Neural cell (in vitro differentiated cells): ENCODE data around the gene RAP1B. TPM values are rescaled to one million over a fixed set of nuclear protein-coding genes. Genes with fewer than 3 reads are reported as not detected.

Source experiments
- H2AFZ ChIP-seq: fragments of 200-600, 300-800 bp; sonication (generic), shearing (Covaris generic); 2 replicates; pipeline ENCODE4 v1.6.0; 2014; ENCODE audit warnings: low read depth, mild to moderate bottlenecking, antibody characterized with exemption, low read length, moderate library complexity
- H3F3A ChIP-seq: fragments of 200-600 bp; shearing (Covaris generic); 2 replicates; pipeline ENCODE4 v1.6.1; 2016; ENCODE audit warnings: mild to moderate bottlenecking, moderate library complexity, mixed read lengths, antibody characterized with exemption, low read length; ENCODE audit not compliant: insufficient read depth, poor library complexity, severe bottlenecking
- H3K27ac ChIP-seq: fragments of 200-600, 300-800 bp; sonication (generic), shearing (Covaris generic); 2 replicates; pipeline ENCODE4 v1.5.1; 2014; ENCODE audit warnings: mild to moderate bottlenecking, low read length, moderate library complexity
- H3K27me3 ChIP-seq: fragments of 300-800, 200-600 bp; sonication (generic), shearing (Covaris generic); 2 replicates; pipeline ENCODE4 v1.6.0; 2014; ENCODE audit warnings: mild to moderate bottlenecking, low read depth, low read length, moderate library complexity; ENCODE audit not compliant: insufficient read depth
- H3K36me3 ChIP-seq: fragments of 300-800, 200-600 bp; sonication (generic), shearing (Covaris generic); 2 replicates; pipeline ENCODE4 v1.5.1; 2014; ENCODE audit warnings: mild to moderate bottlenecking, antibody characterized with exemption, low read length, moderate library complexity; ENCODE audit not compliant: insufficient read depth
- H3K4me2 ChIP-seq: fragments of 300-800, 200-600 bp; sonication (generic), shearing (Covaris generic); 2 replicates; pipeline ENCODE4 v1.6.0; 2014; ENCODE audit warnings: mild to moderate bottlenecking, low read length
- H3K4me3 ChIP-seq: fragments of 300-800, 200-600 bp; sonication (generic), shearing (Covaris generic); 2 replicates; pipeline ENCODE4 v1.5.1; 2014; ENCODE audit warnings: mild to moderate bottlenecking, low read length, moderate library complexity
- H3K79me2 ChIP-seq: fragments of 200-600 bp; shearing (Covaris generic); replicated peaks from 2 replicates; pipeline ENCODE4 v1.6.0; 2014; ENCODE audit warnings: mild to moderate bottlenecking, low read length, moderate library complexity; ENCODE audit not compliant: insufficient read depth
- H3K9ac ChIP-seq: fragments of 300-800, 200-600 bp; sonication (generic), shearing (Covaris generic); 2 replicates; pipeline ENCODE4 v1.6.1; 2016; ENCODE audit warnings: mild to moderate bottlenecking, low read length, mixed read lengths
- H3K9me2 ChIP-seq: fragments of 200-600 bp; shearing (Covaris generic); 2 replicates; pipeline ENCODE4 v1.6.1; 2016; ENCODE audit warnings: mild to moderate bottlenecking, low read length, mixed read lengths; ENCODE audit not compliant: insufficient read depth
- H3K9me3 ChIP-seq: fragments of 200-600, 300-800 bp; sonication (generic), shearing (Covaris generic); 2 replicates; pipeline ENCODE4 v1.6.1; 2016; ENCODE audit warnings: mild to moderate bottlenecking, mixed run types, low read length, moderate library complexity, mixed read lengths
- H4K20me1 ChIP-seq: fragments of 200-600 bp; shearing (Covaris generic); 2 replicates; pipeline ENCODE4 v1.6.1; 2016; ENCODE audit warnings: mild to moderate bottlenecking, mixed run types; ENCODE audit not compliant: insufficient read depth
- EP300 ChIP-seq: fragments of 450-650 bp; conservative IDR thresholded peaks from 2 replicates; pipeline ENCODE4 v1.6.1; 2014; ENCODE audit warnings: antibody characterized with exemption, mild to moderate bottlenecking, moderate library complexity; ENCODE audit not compliant: poor library complexity, severe bottlenecking
- EZH2 ChIP-seq: fragments of 200-600, 300-800 bp; shearing (Covaris generic), sonication (generic); IDR thresholded peaks from 2 replicates; pipeline ENCODE4 v1.6.1; 2014; ENCODE audit warnings: antibody characterized with exemption, low read length, borderline replicate concordance, mild to moderate bottlenecking; ENCODE audit not compliant: insufficient read depth, poor library complexity, severe bottlenecking
- MXI1 ChIP-seq: fragments of 450-650 bp; conservative IDR thresholded peaks from 2 replicates; pipeline ENCODE4 v1.6.1; 2014; ENCODE audit warnings: antibody characterized with exemption, mild to moderate bottlenecking; ENCODE audit not compliant: poor library complexity, severe bottlenecking
- POLR2AphosphoS5 ChIP-seq: IDR thresholded peaks from 2 replicates; pipeline ENCODE4 v1.6.1; 2012
- RAD21 ChIP-seq: fragments of 450-650 bp; conservative IDR thresholded peaks from 2 replicates; pipeline ENCODE4 v1.6.1; 2014; ENCODE audit warnings: antibody characterized with exemption, mild to moderate bottlenecking, moderate library complexity
- SMC3 ChIP-seq: fragments of 450-650 bp; conservative IDR thresholded peaks from 2 replicates; pipeline ENCODE4 v1.6.1; 2014; ENCODE audit warnings: antibody characterized with exemption, mild to moderate bottlenecking, moderate library complexity; ENCODE audit not compliant: poor library complexity
- TAF1 ChIP-seq: IDR thresholded peaks from 2 replicates; pipeline ENCODE4 v1.6.1; 2012; ENCODE audit warnings: low read depth
- polyA plus RNA-seq: library from polyadenylated mRNA; depleted of rRNA; stranded (reverse); fragments of >200 nt; gene quantifications from 2 replicates; pipeline ENCODE4 v1.2.3, GENCODE V29; 2014
- TF ChIP-seq, protein P1 (sequence below): fragments of 450-650 bp; IDR thresholded peaks from 2 replicates; pipeline ENCODE4 v1.5.1; 2014; ENCODE audit warnings: antibody characterized with exemption, mild to moderate bottlenecking, moderate library complexity; ENCODE audit not compliant: poor library complexity, severe bottlenecking
- TF ChIP-seq, protein P2 (sequence below): IDR thresholded peaks from 2 replicates; pipeline ENCODE4 v1.6.1; 2012; ENCODE audit warnings: borderline replicate concordance

Gene RAP1B
- polyA plus RNA-seq, 1 donor from 2014 or later, result 209 TPM

DNA sequence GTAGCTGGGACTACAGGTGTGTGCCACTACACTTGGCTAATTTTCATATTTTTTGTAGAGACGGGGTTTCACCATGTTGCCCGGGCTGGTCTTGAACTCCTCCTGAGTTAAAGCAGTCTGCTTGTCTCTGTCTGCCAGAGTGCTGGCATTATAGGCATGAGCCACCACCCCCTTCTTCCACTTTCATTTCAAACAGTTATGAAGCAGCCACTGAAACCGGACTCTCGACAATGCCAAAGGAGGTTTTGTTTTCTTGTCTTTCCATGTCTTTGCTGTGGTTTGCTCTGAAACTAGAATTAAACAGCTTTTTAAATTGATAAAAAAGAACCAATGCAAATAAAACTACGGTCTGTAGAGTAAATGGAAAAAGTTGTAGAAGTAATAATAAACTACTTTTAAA is 30.4 kb downstream of the RAP1B start:
- Histone ChIP-seq H3K79me2 (peaks cover 34% of the 10 kb centered on the region), H3K36me3 (no peaks in the 10 kb centered on the region), H3K4me2 (no peak overlapping the region), H3K27ac (no peak overlapping the region), H4K20me1 (no peaks in the 10 kb centered on the region), H3F3A (no peaks in the 10 kb centered on the region), H3K9me2 (no peaks in the 10 kb centered on the region), H3K27me3 (no peaks in the 10 kb centered on the region), H3K9ac (no peak overlapping the region), H2AFZ (no peak overlapping the region), H3K4me3 (no peak overlapping the region), H3K9me3 (no peaks in the 10 kb centered on the region)
- TF ChIP-seq TAF1 (no peak), MXI1 (no peak), EZH2 (no peak), SMC3 (no peak), POLR2AphosphoS5 (no peak), EP300 (no peak), RAD21 (no peak)
- TF ChIP-seq, protein P1, sequence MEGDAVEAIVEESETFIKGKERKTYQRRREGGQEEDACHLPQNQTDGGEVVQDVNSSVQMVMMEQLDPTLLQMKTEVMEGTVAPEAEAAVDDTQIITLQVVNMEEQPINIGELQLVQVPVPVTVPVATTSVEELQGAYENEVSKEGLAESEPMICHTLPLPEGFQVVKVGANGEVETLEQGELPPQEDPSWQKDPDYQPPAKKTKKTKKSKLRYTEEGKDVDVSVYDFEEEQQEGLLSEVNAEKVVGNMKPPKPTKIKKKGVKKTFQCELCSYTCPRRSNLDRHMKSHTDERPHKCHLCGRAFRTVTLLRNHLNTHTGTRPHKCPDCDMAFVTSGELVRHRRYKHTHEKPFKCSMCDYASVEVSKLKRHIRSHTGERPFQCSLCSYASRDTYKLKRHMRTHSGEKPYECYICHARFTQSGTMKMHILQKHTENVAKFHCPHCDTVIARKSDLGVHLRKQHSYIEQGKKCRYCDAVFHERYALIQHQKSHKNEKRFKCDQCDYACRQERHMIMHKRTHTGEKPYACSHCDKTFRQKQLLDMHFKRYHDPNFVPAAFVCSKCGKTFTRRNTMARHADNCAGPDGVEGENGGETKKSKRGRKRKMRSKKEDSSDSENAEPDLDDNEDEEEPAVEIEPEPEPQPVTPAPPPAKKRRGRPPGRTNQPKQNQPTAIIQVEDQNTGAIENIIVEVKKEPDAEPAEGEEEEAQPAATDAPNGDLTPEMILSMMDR, result no peak
- TF ChIP-seq, protein P2, sequence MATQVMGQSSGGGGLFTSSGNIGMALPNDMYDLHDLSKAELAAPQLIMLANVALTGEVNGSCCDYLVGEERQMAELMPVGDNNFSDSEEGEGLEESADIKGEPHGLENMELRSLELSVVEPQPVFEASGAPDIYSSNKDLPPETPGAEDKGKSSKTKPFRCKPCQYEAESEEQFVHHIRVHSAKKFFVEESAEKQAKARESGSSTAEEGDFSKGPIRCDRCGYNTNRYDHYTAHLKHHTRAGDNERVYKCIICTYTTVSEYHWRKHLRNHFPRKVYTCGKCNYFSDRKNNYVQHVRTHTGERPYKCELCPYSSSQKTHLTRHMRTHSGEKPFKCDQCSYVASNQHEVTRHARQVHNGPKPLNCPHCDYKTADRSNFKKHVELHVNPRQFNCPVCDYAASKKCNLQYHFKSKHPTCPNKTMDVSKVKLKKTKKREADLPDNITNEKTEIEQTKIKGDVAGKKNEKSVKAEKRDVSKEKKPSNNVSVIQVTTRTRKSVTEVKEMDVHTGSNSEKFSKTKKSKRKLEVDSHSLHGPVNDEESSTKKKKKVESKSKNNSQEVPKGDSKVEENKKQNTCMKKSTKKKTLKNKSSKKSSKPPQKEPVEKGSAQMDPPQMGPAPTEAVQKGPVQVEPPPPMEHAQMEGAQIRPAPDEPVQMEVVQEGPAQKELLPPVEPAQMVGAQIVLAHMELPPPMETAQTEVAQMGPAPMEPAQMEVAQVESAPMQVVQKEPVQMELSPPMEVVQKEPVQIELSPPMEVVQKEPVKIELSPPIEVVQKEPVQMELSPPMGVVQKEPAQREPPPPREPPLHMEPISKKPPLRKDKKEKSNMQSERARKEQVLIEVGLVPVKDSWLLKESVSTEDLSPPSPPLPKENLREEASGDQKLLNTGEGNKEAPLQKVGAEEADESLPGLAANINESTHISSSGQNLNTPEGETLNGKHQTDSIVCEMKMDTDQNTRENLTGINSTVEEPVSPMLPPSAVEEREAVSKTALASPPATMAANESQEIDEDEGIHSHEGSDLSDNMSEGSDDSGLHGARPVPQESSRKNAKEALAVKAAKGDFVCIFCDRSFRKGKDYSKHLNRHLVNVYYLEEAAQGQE, result no peak

DNA sequence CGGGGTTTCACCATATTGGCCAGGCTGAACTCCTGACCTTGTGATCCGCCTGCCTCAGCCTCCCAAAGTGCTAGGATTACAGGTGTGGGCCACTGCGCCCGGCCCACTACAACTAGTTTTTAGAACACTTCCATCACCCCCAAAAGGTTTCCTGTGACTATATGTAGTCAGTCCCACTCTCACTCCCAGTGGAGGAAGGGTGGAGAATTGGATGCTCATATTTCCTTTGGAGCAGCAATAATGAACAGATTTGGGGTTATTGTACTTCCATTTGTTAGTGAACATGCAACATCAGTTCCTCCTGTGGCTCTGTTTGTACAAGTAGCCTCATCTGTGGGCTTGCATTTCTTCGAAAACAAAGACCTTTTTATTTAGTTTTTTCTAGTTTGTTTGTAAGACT is 35.8 kb downstream of the RAP1B start:
- H3K27me3 ChIP-seq, result no peaks in the 10 kb centered on the region
- no peak overlapping the region for H3K27ac ChIP-seq

More for the DNA sequence above, 35.8 kb downstream of the RAP1B start:
- TF ChIP-seq, protein P1, result no peak
- no peaks in the 10 kb centered on the region for H4K20me1 ChIP-seq
- no peaks in the 10 kb centered on the region for H3K9me3 ChIP-seq
- H2AFZ ChIP-seq, result no peak overlapping the region
- no peaks in the 10 kb centered on the region for H3F3A ChIP-seq
- no peak overlapping the region for H3K4me2 ChIP-seq
- H3K79me2 ChIP-seq, result peaks cover 21% of the 10 kb centered on the region
- no peak overlapping the region for H3K4me3 ChIP-seq
- no peaks in the 10 kb centered on the region for H3K9me2 ChIP-seq
- H3K36me3 ChIP-seq, result no peaks in the 10 kb centered on the region
- H3K9ac ChIP-seq, result no peak overlapping the region
